ENCODE results near the gene TBPL1.

DNA sequence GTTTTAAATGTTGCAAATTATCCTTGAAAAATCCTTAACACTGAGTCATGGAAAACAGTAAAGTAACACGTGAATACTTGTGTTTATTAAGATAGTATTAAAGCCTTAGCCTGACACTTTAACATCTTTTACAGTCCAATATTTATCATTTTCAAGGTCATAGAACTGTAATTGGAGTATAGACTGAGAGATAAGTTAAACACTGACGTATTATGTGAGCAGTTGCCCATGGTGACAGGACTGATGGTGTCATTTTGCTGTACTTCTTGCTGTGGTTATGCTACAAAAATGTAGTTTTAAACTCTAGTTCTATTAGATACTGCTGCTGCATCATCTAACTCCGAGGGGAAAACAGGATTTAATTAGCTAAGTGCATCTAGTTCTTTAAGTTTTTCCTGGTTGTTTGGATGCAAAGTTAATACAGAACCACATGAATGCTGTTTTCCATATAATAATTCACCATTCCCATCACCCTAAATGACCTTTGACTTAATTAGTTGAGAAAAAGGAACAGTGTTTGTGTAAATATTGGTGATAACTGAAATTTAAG is 61.6 kb downstream of the TBPL1 start:
- TF ChIP-seq POLR2A (IDR thresholded peaks at IDR 0.05): no peak
- TF ChIP-seq, protein P1, sequence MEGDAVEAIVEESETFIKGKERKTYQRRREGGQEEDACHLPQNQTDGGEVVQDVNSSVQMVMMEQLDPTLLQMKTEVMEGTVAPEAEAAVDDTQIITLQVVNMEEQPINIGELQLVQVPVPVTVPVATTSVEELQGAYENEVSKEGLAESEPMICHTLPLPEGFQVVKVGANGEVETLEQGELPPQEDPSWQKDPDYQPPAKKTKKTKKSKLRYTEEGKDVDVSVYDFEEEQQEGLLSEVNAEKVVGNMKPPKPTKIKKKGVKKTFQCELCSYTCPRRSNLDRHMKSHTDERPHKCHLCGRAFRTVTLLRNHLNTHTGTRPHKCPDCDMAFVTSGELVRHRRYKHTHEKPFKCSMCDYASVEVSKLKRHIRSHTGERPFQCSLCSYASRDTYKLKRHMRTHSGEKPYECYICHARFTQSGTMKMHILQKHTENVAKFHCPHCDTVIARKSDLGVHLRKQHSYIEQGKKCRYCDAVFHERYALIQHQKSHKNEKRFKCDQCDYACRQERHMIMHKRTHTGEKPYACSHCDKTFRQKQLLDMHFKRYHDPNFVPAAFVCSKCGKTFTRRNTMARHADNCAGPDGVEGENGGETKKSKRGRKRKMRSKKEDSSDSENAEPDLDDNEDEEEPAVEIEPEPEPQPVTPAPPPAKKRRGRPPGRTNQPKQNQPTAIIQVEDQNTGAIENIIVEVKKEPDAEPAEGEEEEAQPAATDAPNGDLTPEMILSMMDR (IDR thresholded peaks at IDR 0.05): no peak

Measured in uterus (tissue), 2 donors.